ENCODE results near the gene ARSH.
"Not testable (repeated sequence)": the region's sequence is repeated elsewhere in the genome, so short reads cannot be mapped to it uniquely, and the experiment has no call there.

Gene ARSH, protein sequence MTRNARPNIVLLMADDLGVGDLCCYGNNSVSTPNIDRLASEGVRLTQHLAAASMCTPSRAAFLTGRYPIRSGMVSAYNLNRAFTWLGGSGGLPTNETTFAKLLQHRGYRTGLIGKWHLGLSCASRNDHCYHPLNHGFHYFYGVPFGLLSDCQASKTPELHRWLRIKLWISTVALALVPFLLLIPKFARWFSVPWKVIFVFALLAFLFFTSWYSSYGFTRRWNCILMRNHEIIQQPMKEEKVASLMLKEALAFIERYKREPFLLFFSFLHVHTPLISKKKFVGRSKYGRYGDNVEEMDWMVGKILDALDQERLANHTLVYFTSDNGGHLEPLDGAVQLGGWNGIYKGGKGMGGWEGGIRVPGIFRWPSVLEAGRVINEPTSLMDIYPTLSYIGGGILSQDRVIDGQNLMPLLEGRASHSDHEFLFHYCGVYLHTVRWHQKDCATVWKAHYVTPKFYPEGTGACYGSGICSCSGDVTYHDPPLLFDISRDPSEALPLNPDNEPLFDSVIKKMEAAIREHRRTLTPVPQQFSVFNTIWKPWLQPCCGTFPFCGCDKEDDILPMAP

DNA sequence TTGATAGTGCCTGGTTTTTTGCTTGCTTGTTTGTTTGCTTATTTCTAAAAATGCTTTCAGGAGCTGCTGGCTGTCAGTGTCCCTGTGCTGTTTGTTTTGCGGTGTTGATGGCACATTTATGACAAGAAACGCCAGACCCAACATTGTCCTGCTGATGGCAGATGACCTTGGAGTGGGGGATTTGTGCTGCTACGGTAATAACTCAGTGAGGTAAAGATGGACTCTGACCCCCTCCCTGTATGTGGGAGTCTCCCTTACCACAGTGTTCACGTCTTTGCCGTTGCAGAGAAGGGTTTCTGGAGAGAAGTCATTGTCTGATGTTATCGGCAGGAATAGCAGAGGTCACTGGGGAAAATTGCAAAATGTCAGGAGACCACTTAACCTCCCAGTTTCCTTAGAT lies at the start of gene ARSH:
TSS of gene ARSH (plus strand) at position 52 of the 400 bp plus-strand sequence. CDS start at position 119, 67 bp downstream.
- no peak for DNase-seq

DNA sequence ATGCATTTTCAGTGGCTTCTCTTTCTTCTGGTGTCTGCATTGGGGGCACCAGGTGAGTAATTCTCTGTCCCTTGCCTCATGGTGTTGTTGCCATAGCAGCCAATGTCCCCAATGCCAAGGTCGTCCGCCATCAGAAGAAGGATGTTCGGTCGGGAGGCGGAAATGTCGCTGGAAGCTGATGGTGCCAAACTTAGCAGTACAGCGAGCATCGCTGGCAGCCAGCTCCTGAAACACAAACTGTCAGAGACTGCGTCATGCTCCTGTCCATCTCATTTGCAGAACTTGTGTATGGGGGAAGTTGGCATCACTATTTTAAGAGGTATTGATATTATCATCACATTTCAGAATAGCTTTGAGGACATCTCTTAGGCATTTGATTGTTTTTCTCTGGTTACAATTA lies 48.1 kb upstream of the ARSH start:
- DNase-seq: no peak

DNA sequence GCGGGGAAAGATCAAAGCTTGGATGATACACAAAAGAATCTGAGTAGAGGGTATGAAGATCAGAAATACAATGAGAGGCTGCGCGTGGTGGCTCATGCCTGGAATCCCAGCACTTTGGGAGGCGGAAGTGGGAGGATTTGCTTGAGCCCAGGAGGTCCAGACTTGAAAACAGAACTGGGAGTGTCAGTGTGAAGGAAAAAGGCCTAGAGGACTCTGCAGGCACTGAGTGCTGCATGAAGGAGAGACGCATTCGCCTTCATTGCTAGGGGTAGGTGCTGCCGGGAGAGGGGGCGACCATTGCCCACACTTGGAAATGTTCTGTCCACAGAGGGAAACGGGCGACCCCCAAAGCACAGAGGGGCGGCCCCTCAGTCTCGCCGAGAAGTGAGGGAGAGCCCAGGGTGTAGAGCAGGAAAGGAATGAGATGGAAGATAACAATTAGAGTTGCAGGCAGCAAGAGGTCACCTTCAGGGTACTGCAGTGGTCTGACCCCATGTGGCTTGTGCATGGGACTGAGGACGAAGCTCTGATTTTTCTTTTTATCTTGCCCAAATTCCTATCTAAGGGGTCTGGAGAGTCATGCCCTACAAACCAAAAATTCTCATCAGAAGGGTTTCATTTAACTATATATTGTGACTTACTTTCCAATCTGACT lies 45.4 kb upstream of the ARSH start:
- no peak for DNase-seq

DNA sequence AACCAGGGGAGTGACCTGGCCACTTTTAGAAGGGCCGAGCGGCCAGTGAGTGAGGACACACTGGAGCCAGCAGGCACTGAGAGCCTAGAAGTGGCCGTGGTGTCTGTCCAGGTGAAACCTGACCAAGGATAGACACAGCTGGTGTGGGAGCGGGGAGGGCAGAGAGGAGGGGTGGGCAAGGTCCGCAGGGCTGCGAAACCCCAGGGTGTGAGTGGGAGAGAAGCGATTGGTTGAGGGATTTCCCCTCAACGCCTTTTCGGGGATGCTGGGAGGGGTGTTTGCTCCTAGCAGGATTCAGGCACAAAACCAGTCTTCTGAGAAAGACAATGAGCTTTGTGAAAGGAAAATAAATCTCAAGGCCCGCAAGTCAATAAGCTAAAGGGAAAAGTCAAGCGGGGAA lies 44.0 kb upstream of the ARSH start:
- no peak for DNase-seq

DNA sequence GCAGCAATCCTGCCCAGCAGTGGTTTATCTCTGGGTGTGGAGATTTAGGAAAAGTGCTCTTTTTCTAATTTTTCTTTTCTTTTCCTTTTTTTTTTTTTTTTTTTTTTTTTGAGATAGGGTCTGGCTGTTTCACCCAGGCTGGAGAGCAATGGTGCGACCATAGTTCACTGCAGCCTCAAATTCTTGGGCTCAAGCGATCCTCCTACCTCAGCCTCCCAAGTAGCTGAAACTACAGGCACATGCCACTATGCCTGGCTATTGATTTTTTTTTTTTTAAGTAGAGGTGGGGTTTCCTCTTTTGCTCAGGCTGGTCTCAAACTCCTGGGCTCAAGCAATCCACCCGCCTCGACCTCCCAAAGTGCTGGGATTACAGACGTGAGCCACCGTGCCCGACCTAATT lies 42.9 kb upstream of the ARSH start:
- not testable (repeated sequence) for DNase-seq

DNA sequence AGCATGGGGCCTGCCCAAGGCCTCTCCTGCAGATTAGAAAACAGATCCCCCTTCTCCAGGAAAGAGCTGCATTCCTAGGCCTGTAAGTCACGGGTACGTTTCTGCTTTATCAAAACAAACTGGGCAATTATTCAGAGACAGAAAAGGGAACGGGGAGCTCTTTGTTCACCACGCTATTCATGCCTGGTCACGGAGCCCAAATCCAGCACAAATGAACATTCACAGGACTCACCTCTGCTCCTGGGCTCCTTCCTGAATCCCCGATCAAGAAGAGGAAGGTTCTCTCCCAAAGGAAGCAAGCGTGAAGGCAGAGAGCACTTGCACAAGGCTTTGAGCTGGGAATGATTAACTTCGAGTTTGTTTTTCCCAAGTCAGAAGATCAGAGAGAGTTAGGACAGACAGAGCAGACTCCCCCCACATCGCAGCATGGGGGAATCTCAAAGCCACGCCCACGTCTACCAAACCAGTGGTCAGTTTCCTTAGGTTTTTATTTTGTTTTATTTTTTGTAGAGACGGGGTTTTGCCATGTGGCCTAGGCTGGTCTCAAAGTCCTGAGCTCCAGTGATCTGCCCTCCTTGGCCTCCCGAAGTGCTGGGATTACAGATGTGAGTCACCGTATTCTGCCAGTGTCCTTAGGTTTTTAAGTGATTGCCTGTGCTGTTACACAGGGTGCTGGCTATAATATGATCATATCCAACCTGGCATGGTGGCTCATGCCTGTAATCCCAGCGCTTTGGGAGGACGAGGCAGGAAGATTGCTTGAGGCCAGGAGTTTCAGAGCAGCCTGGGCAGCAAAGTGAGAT lies 42.2 kb upstream of the ARSH start:
- not testable (repeated sequence) for DNase-seq

DNA sequence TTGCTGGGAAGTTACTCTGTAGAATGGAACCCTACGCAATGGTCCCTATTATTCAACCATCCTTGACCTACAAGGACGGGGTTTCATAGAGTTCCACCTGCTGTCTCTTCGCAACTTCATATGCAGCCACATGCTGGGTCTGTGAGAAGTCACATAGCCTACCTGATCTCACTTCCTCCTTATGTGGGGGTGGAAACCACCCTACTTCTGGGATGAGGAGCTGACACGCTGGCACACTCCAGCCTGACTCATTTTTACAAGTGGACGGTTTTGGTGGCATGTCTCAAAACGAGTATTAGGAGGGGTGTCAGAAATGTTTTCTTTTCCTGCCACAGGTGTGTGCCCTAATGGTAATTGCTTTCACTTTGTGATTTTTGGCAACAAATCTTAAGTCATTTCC lies 40.4 kb upstream of the ARSH start:
- peak in 1 of 2 experiments; percentile 3 for DNase-seq

DNA sequence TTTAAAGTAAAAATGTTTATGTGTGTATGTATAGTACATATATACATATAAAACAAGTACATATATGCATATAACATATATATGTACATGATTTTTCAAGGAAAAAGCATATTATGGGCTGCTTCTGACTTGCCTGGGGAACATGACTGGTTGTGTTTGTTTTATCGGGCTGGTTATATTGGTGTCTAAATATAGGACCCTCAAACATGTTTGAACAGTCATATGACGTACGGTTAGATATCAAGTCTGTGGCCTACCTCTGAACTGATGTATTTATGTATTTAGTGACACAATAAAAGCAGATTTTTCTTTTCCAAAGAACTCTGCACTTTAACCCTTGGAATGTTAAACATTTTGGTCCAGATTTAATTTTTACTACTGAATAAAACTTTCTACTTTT lies 39.3 kb upstream of the ARSH start:
- DNase-seq: no peak

DNA sequence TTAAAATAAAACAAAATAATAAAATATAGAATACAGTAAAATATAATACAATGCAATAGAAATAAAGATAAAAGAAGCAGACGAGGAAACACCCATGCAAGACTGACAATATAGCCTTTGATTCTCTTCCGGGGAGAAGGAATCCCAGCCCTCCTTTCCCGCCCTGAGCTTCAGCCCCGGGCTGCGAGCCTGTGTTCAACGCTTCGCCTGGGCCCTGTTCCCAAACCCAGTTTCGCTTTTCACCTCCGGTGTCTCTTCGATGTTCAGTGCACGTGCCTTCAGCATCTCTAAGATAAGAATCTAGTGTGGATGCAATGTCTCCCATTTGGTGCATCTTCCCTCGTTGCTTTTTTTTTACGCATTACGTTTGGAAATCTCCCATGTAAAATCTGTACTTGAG lies 38.8 kb upstream of the ARSH start:
- no peak for DNase-seq

DNA sequence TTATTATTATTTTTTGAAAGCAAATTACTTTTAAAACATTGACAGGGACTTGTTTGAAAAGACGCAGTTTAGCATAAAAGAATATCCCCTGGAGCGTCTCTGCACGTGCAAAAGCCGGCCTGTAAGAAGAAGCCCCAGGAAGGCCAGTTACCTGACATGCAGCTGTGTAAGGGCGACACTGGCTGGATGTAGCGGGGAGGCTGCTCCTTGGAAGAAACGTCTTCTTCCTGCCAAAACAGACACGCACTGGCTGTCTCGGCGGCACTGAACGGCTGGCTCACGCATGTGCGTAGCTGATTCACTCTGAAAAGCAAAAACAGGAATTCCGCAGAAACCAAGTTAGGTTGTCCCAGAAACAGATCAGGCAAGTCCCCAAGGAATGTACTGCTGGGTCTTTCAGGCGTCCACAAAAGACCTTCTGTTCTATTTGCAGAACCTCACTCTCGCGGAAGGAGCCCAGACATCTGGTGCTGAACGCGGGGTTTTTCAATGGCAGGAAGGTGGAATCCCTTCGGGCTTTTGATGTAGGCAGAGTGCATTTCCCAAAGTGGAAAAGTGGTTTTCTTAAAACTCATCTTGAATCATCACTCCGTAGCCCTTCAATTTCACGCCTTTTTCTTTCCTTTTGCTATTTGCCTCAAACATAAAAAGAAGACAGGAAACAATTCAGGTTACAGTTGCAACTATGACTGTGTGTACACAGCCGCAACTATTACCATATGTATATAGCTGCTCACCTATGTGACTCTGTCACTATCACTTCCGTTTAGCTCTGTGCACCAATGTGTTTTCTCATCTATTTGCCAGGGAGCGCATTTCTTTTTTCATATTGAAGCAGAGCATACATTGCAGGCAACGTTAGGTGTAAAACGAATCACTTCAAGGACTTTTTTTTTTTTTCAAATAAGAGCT lies 38.1 kb upstream of the ARSH start:
- peak; percentile 9 to 19 for DNase-seq

DNA sequence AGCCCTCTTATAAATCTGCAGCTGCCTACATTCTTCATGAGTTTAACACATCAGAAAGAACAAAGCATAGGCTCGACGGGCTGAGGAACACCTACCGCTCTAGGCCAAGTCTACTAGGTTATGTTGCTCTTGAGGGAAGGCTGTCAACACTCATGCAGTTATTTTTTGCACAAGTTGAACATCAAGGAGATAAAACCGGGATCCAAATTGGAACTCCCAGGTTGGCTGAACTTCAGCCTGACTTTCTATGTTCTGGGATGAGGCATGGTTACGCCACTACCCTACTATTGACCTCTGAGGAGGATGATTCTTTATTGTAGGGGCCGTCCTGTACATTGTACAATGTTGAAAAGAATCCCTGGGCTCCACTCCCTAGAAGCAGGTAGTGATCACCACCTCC lies 37.3 kb upstream of the ARSH start:
- no peak for DNase-seq

DNA sequence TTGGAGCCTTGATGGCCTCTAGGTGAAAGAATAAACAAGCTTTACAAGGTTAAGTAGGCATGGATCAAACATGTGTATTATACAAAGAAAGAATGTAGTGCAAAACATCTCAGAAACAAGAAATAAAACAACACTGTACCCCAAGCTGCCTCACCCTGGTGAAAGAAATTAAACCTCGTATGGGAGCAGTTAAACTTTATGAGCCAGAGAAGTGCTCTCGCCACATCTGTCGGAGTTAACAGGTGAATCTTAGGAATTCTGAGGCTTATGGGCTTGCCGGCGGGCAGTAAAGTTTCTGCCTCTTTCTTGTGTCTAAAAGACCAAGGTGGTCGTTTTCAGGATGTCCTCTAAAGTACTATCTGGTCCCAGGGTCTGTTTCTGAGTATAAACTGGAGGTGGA lies 34.0 kb upstream of the ARSH start:
- no peak for DNase-seq

DNA sequence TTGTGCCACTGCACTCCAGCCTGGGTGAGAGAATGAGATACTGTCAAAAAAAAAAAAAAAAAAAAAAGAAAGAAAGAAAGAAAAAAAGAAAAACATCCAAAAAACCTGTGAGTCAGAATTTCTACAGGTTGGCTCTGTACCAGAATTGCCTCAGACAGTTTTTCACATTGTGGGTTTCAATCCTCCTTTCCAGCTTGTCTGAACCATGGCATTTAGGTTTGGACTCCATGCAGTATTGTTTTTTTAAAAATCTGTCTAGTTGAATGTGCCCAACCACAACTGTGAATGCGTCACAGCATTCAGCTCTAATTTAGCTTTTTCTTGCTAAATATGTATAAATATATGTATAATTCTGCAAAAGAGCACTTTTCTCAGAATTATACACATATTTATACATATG lies 31.4 kb upstream of the ARSH start:
- DNase-seq: no peak

DNA sequence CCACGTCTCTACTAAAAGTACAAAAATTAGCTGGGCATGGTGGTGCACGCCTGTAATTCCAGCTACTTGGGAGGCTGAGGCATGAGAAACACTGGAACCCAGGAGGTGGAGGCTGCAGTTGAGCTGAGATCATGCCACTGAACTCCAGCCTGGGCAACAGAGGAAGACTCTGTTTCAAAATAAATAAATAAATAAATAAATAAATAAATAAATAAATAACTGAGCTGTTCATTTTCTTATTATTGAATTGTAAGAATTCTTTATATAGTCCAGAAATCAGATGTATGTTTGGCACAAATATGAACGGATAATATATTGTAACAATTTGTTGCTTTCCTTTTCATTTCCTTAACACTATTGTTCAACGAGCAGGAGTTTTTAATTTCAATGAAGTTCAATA lies 27.7 kb upstream of the ARSH start:
- DNase-seq: not testable (repeated sequence)

DNA sequence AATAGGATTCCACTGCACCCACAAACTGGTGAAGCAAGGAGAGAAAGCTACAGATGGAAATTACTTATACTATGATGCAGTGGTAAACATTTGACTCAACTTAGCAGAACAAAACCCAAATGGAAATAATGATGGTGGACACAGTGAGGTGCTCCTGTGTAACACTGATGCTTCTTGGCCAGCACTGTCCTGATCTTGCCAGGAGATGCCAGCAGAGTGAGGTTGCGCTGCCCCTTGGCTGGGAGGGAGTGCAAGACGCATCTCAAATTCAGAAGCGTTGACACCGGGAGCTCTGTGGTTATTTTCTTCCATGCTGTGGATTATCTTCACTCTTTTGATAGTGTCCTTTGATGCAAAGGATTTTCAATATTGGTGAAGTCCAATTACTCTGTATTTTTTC lies 22.0 kb upstream of the ARSH start:
- DNase-seq: no peak

DNA sequence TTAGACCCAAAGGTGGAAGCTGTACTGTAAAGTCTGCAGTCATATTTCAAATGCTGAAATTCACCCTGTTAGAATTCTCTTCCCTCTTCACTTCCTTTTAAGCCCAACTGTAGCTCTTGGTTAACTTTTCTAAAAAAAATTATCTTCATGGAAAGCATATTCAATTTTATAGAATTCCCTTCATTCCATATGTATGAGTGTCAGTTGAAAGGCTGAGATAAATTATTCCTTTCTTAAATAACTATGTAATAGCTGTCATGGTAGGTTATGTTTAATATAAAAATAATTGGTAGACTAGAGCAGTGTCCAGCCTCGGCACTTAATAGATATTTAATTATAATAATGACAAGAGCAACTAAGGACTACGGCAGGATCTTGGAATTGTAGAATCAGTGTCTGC lies 16.8 kb upstream of the ARSH start:
- no peak for DNase-seq

DNA sequence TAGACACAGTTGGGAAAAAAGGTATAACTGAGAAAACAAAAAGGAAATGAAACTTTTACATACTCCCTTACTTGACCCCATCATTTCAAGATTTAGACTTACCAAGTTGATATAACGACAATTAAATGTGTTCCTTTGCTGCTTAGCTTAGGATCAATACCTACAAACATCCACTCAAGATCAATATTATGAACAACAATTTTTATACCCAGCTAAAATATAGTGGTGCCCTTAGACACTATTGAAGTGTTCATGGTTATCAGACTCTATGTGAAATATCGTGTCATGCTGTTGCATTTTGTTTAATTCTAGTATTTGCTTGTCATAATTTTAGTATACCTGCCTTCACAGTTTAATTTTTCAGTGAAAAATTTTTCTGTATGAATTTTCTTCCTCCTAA lies 4.2 kb downstream of the ARSH start:
- DNase-seq: no peak

DNA sequence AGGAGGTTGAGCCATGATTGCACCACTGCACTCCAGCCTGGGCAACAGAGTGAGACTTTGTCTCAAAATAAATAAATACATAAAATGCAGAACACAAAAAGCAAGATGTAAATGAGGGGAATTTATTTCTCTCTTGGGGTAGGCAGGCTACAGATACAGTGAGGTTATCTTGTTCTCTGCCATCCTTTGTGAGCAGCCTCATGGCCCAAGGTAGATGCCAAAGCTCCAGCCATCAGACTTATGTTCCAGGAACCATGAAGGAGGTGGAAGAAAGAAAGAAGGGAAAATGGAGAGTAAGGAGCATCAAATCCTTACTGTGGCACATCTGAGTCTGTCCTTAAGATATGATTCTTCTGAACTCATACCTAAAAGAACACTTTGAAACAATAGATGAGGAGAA lies 11.1 kb downstream of the ARSH start:
- DNase-seq: no peak

DNA sequence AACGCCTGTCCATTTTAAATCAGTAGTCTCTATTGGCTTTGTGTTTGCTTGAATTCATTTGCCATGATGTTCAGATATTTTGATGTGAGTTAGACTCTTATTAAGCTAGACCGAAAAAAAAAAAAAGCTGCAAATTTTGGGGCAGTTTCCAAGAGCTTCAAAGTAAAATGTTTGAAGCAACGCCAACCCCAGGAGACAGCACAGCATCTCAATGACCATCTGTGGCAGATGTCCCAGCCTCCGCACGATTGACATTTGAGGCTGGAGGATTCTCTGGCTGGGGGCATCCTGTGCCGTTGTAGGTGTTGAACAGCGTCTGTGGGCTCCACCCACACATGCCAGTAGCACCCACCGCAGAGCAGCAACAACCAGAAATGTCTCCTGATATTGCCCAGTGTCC lies 17.8 kb downstream of the ARSH start:
- no peak for DNase-seq

DNA sequence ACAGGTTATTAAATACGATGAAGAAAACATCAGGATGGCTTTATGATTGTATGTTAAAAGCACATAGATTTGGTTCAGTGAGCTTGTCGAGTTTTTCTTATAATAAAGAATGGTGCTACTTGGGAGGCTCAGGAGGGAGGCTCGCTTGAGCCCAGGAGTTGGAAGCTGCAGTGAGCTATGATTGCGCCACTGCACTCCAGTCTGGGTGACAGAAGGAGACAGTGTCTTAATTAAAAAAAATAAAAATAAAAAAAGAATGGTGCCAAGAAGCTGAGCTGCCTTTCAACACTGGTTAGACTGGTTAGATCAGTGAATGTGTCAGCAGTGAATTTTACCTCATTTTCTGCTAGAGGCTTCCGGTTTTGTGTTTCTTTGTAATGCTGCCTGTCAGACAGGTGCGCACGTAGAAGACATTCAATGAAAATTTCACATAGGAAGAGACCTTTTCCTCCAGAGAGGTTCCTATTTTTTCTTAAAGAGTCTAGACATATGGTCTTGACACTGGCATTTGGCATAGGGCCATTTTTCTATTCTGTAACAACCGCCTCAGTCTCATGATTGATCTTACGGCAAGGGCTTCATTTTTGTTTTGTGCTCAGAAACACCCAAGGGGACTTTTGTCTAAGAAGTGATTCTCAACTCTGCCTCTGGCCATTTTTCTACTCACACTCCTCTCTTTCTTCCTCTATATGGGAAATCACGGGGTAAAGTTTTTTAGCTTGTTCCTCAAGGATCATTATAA lies 19.9 kb downstream of the ARSH start:
- DNase-seq: no peak

DNA sequence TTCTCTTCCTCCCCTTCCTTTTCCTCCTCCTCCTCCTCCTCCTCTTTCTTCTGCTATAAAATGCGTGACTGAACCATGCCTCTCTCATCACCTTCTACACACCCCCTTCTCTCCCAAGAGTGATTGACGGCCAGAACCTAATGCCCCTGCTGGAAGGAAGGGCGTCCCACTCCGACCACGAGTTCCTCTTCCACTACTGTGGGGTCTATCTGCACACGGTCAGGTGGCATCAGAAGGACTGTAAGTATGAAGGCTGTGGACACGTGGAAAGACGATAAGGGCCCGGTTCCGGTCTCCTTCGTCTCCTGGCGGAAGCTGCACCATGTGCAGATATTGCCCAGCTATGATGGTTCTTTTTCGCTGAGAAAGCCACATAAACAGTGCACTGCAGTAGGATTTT lies 22.8 kb downstream of the ARSH start:
- DNase-seq: no peak

DNA sequence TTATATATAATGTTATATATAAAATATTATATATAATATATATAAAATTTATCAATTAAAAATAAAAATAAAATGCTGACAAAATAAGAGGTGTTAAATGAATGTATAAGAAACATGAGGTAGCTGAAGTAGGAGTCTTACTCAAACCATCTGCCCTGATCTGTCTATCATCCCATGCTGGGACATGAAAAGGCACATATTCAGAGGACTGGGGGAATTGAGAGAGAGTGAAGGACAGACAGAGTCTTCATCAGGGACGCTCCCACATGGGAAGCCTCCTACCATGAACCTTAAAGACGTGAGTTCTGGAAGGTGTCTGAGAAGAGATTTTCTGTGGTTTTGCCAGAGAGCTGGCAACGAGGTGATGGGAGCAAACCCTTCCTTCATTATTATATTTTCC lies 30.9 kb downstream of the ARSH start:
- no peak for DNase-seq
